Measurements from ENCODE around the gene RAD51D.

DNA sequence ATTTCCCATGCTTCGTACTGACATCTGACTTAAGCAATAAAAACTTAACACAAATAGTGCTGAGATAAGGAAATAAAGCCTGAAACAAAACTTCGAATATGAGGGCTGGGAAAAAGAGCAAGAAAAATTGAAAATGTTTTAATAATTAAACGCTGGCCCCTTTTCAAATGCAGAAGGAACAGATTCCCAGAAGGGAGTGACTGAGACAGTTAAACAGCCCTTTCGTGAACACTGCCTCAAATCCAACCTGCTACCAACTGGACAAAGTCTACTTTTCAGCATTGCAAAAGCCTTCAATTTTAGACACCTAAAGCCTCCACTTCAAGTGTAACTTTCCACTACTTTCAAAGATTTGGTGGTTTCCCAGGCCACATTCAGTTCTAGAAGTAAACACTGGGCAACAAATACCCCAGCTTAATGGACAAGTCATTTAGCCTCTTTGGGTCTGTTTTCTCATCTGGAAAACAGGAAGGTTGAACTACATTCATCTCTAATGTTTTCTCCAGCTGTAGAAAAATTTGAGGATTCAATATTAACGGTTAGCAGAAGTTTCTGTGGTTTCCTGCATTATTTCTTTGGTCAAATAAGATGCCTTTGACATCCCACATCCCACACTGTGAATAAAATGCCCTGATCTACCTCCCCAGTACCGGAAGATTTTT lies 68.0 kb downstream of the RAD51D start:
- TF ChIP-seq, protein P1, sequence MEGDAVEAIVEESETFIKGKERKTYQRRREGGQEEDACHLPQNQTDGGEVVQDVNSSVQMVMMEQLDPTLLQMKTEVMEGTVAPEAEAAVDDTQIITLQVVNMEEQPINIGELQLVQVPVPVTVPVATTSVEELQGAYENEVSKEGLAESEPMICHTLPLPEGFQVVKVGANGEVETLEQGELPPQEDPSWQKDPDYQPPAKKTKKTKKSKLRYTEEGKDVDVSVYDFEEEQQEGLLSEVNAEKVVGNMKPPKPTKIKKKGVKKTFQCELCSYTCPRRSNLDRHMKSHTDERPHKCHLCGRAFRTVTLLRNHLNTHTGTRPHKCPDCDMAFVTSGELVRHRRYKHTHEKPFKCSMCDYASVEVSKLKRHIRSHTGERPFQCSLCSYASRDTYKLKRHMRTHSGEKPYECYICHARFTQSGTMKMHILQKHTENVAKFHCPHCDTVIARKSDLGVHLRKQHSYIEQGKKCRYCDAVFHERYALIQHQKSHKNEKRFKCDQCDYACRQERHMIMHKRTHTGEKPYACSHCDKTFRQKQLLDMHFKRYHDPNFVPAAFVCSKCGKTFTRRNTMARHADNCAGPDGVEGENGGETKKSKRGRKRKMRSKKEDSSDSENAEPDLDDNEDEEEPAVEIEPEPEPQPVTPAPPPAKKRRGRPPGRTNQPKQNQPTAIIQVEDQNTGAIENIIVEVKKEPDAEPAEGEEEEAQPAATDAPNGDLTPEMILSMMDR (optimal IDR thresholded peaks at IDR 0.05 in 1 of 3, IDR thresholded peaks at IDR 0.05 in 1 of 3, conservative IDR thresholded peaks at IDR 0.05 in 1 of 3; ENCODE audit: extremely low read depth in 1 of 3, insufficient read depth in 2 of 3, low read length in 3 of 3) = no peak
- no peak for TF ChIP-seq EZH2 (IDR thresholded peaks at IDR 0.05; ENCODE audit: low read length)

Measured in keratinocyte (primary cell).